ENCODE results near the gene NCBP2L.

DNA sequence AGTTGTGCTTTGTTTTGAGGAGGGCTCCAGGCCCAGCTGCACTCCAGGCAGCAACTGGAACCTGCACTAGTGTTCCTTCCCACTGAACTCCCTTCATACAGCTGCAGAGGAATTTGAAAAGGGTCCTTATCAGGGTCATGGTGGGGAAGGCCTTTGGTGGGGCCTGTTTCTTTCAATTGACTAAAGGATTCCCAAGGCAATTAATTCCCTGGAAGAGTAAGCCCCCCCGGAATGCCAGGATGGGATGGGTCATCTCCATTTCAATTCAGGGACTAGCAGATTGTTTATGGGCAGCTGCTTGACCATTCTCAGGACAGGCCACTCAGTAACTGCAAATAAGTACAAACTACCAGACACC, 47.3 kb upstream of the NCBP2L start:
- TF ChIP-seq, protein P1, sequence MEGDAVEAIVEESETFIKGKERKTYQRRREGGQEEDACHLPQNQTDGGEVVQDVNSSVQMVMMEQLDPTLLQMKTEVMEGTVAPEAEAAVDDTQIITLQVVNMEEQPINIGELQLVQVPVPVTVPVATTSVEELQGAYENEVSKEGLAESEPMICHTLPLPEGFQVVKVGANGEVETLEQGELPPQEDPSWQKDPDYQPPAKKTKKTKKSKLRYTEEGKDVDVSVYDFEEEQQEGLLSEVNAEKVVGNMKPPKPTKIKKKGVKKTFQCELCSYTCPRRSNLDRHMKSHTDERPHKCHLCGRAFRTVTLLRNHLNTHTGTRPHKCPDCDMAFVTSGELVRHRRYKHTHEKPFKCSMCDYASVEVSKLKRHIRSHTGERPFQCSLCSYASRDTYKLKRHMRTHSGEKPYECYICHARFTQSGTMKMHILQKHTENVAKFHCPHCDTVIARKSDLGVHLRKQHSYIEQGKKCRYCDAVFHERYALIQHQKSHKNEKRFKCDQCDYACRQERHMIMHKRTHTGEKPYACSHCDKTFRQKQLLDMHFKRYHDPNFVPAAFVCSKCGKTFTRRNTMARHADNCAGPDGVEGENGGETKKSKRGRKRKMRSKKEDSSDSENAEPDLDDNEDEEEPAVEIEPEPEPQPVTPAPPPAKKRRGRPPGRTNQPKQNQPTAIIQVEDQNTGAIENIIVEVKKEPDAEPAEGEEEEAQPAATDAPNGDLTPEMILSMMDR (IDR thresholded peaks at IDR 0.05): no peak
- no peak for TF ChIP-seq POLR2A (IDR thresholded peaks at IDR 0.05)

All from adrenal gland (tissue), 5 donors.